Astrocyte of the spinal cord (primary cell): Measurements from ENCODE around the gene ELAVL1.

Source experiments
- DNase-seq: peaks from one replicate; pipeline ENCODE4 v3.0.0; 2011; ENCODE audit warnings: low read depth, low spot score
- H3K4me3 ChIP-seq: 2 replicates; pipeline ENCODE4 v1.5.1; 2011; ENCODE audit warnings: low read depth, mild to moderate bottlenecking, low read length, moderate library complexity
- CTCF ChIP-seq: IDR thresholded peaks from 2 replicates; pipeline ENCODE4 v1.5.1; 2012; ENCODE audit warnings: low read depth, mild to moderate bottlenecking, low read length, inconsistent platforms
- in situ Hi-C: cut with HindIII; loops from 2 replicates; pipeline ENCODE4 v1.10.0; 2017; ENCODE audit warnings: low sequenced_read_pairs

ELAVL1 gene

GRCh38 chr19:7959211-7959610, 46.2 kb downstream of the ELAVL1 start:
- no peak for TF ChIP-seq CTCF
- H3K4me3 ChIP-seq = no peak overlapping the region
- in situ Hi-C loops = no loop called here
- no peak for DNase-seq

- DNase-seq = no peak
- no peak overlapping the region for H3K4me3 ChIP-seq
- in situ Hi-C loops = no loop called here
- TF ChIP-seq CTCF = no peak
These were observed 49.7 kb downstream of the ELAVL1 start for GRCh38 chr19:7955696-7956095.

GRCh38 chr19:7953576-7953975, 51.9 kb downstream of the ELAVL1 start:
- no peak overlapping the region for H3K4me3 ChIP-seq
- in situ Hi-C loops = no loop called here
- TF ChIP-seq CTCF = no peak

GRCh38 chr19:7953060-7953459, 52.4 kb downstream of the ELAVL1 start:
- no peak for DNase-seq
- in situ Hi-C loops = no loop called here
- H3K4me3 ChIP-seq = no peak overlapping the region

More at GRCh38 chr19:7953576-7953975, 51.9 kb downstream of the ELAVL1 start:
- DNase-seq = no peak

GRCh38 chr19:7947939-7948338, 57.5 kb downstream of the ELAVL1 start:
- no peak overlapping the region for H3K4me3 ChIP-seq
- TF ChIP-seq CTCF = no peak
- in situ Hi-C loops = no loop called here
- peak; percentile 7 for DNase-seq

More at GRCh38 chr19:7953060-7953459, 52.4 kb downstream of the ELAVL1 start:
- TF ChIP-seq CTCF = no peak

- in situ Hi-C loops = no loop called here
- peak; percentile 91 for DNase-seq
- peak; percentile 78 for TF ChIP-seq CTCF
These were observed 61.2 kb downstream of the ELAVL1 start for GRCh38 chr19:7944177-7944761.

More at GRCh38 chr19:7944177-7944761, 61.2 kb downstream of the ELAVL1 start:
- H3K4me3 ChIP-seq = peak overlapping the region; percentile 68
